ENCODE data around the gene CENPL. TPM values are rescaled to one million over a fixed set of nuclear protein-coding genes. Genes with fewer than 3 reads are reported as not detected.

The CENPL gene
- total and polyA plus RNA-seq, 9 of the 15 experiments (the other 6 are each of a cell fraction or from before 2014, with no cell fraction given) = 33.0 to 52.7 (median 39.7) TPM

DNA sequence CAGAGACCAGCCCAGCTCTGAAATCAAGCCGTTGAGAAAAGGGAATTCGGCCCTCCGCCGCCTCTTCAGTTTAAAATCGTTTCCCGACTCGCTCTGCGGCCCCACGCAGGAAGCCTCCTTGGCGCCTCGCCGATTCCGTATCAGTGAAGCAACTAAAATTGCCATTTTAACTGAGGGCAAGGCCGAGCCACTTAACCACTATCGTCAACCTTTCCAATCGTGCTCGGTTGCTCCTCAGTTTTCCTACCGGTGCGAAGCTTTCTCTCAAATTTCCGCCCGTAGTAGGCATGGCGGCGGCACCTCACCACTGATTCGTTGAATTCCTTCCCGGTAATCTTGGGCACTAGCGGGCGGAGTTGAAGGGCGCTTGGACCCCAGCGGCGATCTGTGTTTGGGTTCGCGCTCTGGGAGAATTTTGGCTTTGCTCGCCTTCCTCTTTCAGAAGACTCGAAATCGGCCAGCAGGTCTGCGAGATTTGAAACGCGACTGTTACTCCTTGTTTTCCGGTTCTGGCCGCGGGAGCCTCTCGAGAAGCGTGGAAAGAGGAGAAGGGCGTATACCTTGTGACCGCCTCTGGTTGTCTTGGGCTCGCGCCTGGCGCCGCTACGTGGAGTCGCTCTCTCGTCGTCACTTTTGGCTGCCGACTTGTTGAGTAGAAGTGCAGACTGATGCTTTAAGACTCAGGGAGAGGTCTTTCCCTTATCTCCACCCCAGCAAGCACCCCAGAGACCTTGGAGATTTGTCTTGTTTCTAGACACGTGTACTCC is at the start of gene CENPL, which contains the start of gene DARS2 (continued):
- TF ChIP-seq ZNF347 (CRISPR knock-in tag; IDR thresholded peaks at IDR 0.05; ENCODE audit: low read depth) = no peak
- TF ChIP-seq, protein P1, sequence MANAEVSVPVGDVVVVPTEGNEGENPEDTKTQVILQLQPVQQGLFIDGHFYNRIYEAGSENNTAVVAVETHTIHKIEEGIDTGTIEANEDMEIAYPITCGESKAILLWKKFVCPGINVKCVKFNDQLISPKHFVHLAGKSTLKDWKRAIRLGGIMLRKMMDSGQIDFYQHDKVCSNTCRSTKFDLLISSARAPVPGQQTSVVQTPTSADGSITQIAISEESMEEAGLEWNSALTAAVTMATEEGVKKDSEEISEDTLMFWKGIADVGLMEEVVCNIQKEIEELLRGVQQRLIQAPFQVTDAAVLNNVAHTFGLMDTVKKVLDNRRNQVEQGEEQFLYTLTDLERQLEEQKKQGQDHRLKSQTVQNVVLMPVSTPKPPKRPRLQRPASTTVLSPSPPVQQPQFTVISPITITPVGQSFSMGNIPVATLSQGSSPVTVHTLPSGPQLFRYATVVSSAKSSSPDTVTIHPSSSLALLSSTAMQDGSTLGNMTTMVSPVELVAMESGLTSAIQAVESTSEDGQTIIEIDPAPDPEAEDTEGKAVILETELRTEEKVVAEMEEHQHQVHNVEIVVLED (CRISPR knock-in tag; IDR thresholded peaks at IDR 0.05) = peak; percentile 80
- no peak for TF ChIP-seq HDGF (IDR thresholded peaks at IDR 0.05)
- TF ChIP-seq POLR2G (IDR thresholded peaks at IDR 0.05; ENCODE audit: low read depth, low read length) = peak; percentile 95
- TF ChIP-seq NCOA1 (IDR thresholded peaks at IDR 0.05; ENCODE audit: low read depth) = peak; percentile 26; the same call in 1 of the 2 replicates
- no peak for TF ChIP-seq FUS (optimal IDR thresholded peaks at IDR 0.05; ENCODE audit: low read depth, low read length)
- no peak for TF ChIP-seq SETDB1 (IDR thresholded peaks at IDR 0.05; ENCODE audit: low read length)
- TF ChIP-seq ZNF766 (CRISPR knock-in tag; conservative IDR thresholded peaks at IDR 0.05) = peak; percentile 84
- TF ChIP-seq NFYB (IDR thresholded peaks at IDR 0.05; ENCODE audit: extremely low read depth, insufficient read length) = peak; percentile 74
- peak; percentile 88 to 92 for TF ChIP-seq FOXK2 (conservative IDR thresholded peaks at IDR 0.05 in 1 of 2, IDR thresholded peaks at IDR 0.05 in 1 of 2; ENCODE audit: low read depth in 2 of 2)
- peak; percentile 76; the same call in 1 of the 2 replicates for TF ChIP-seq ZBTB49 (CRISPR knock-in tag; IDR thresholded peaks at IDR 0.05; ENCODE audit: borderline replicate concordance)
- TF ChIP-seq DMBX1 (CRISPR knock-in tag; IDR thresholded peaks at IDR 0.05; ENCODE audit: borderline replicate concordance) = no peak
- no peak for TF ChIP-seq STAT5B (CRISPR knock-in tag; IDR thresholded peaks at IDR 0.05)
- no peak for TF ChIP-seq GABPB2 (CRISPR knock-in tag; conservative IDR thresholded peaks at IDR 0.05)
- TF ChIP-seq, protein P2, sequence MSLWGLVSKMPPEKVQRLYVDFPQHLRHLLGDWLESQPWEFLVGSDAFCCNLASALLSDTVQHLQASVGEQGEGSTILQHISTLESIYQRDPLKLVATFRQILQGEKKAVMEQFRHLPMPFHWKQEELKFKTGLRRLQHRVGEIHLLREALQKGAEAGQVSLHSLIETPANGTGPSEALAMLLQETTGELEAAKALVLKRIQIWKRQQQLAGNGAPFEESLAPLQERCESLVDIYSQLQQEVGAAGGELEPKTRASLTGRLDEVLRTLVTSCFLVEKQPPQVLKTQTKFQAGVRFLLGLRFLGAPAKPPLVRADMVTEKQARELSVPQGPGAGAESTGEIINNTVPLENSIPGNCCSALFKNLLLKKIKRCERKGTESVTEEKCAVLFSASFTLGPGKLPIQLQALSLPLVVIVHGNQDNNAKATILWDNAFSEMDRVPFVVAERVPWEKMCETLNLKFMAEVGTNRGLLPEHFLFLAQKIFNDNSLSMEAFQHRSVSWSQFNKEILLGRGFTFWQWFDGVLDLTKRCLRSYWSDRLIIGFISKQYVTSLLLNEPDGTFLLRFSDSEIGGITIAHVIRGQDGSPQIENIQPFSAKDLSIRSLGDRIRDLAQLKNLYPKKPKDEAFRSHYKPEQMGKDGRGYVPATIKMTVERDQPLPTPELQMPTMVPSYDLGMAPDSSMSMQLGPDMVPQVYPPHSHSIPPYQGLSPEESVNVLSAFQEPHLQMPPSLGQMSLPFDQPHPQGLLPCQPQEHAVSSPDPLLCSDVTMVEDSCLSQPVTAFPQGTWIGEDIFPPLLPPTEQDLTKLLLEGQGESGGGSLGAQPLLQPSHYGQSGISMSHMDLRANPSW (CRISPR knock-in tag; IDR thresholded peaks at IDR 0.05) = no peak
- TF ChIP-seq, protein P3, sequence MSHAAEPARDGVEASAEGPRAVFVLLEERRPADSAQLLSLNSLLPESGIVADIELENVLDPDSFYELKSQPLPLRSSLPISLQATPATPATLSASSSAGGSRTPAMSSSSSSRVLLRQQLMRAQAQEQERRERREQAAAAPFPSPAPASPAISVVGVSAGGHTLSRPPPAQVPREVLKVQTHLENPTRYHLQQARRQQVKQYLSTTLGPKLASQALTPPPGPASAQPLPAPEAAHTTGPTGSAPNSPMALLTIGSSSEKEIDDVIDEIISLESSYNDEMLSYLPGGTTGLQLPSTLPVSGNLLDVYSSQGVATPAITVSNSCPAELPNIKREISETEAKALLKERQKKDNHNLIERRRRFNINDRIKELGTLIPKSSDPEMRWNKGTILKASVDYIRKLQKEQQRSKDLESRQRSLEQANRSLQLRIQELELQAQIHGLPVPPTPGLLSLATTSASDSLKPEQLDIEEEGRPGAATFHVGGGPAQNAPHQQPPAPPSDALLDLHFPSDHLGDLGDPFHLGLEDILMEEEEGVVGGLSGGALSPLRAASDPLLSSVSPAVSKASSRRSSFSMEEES (CRISPR knock-in tag; IDR thresholded peaks at IDR 0.05) = no peak
- TF ChIP-seq MCM5 (IDR thresholded peaks at IDR 0.05; ENCODE audit: low read depth) = no peak
- no peak for TF ChIP-seq ZSCAN29 (IDR thresholded peaks at IDR 0.05)
- TF ChIP-seq HMG20A (CRISPR knock-in tag; conservative IDR thresholded peaks at IDR 0.05) = no peak
- no peak for TF ChIP-seq SMAD3 (CRISPR knock-in tag; conservative IDR thresholded peaks at IDR 0.05)
- no peak for TF ChIP-seq HIVEP1 (CRISPR knock-in tag; IDR thresholded peaks at IDR 0.05)
